Panc1 (cell line): ENCODE data around the gene DLGAP1. TPM values are rescaled to one million over a fixed set of nuclear protein-coding genes. Genes with fewer than 3 reads are reported as not detected.

Experiments
- ATAC-seq: fragments of 200-7000 bp; cut with Tn5 transposase; 2 replicates; pipeline ENCODE4 v1.9.1; 2020; ENCODE audit warnings: mild to moderate bottlenecking, moderate library complexity
- BruUV-seq: library from RNA; stranded (reverse); fragments of 400-500 nt; replicated peaks from 2 replicates; lab custom pipeline; 2021; lab: Mats Ljungman, UMichigan
- CTCF ChIA-PET: fragments of 300-600 bp; sonication (Branson Sonifier 250); formaldehyde crosslinking; loops from one replicate; lab custom pipeline; 2022; ENCODE audit warnings: antibody characterized with exemption; lab: Charles Lee
- POLR2A ChIA-PET: fragments of 300-600 bp; sonication (Branson Sonifier 250); formaldehyde crosslinking; loops from one replicate; lab custom pipeline; 2022; ENCODE audit warnings: antibody characterized with exemption; lab: Charles Lee
- DNase-seq: peaks from one replicate; pipeline ENCODE4 v3.0.0-alpha.2; 2010; ENCODE audit warnings: low read depth, low spot score
- H3K27ac ChIP-seq: 2 replicates; pipeline ENCODE4 v1.5.1; 2011; ENCODE audit warnings: mild to moderate bottlenecking, low read length, inconsistent platforms
- H3K27me3 ChIP-seq: fragments of 200-500 bp; sonication (Bioruptor generic); 2 replicates; pipeline ENCODE4 v1.6.0; 2014; ENCODE audit warnings: low read length, inconsistent platforms; ENCODE audit not compliant: control insufficient read depth, insufficient read depth
- H3K36me3 ChIP-seq: fragments of 200-500 bp; sonication (Bioruptor generic); 2 replicates; pipeline ENCODE4 v1.5.1; 2014; ENCODE audit warnings: inconsistent platforms, mild to moderate bottlenecking, low read length, moderate library complexity; ENCODE audit not compliant: control insufficient read depth, insufficient read depth
- H3K4me1 ChIP-seq: 2 replicates; pipeline ENCODE4 v1.5.1; 2011; ENCODE audit warnings: inconsistent platforms, mild to moderate bottlenecking, low read length, moderate library complexity; ENCODE audit not compliant: control insufficient read depth, insufficient read depth
- H3K4me3 ChIP-seq, 2 experiments: 2 replicates each; pipeline ENCODE4 v1.5.1; 2011 to 2012; ENCODE audit warnings: low read depth in 2 of 2, low read length in 2 of 2, mild to moderate bottlenecking in 2 of 2, inconsistent platforms in 1 of 2, moderate library complexity in 1 of 2
- H3K9me3 ChIP-seq: fragments of 200-500 bp; sonication (Bioruptor generic); 2 replicates; pipeline ENCODE4 v1.5.1; 2014; ENCODE audit warnings: low read depth, mild to moderate bottlenecking, inconsistent platforms, low read length, moderate library complexity; ENCODE audit not compliant: control insufficient read depth, insufficient read depth
- POLR2AphosphoS5 ChIP-seq: IDR thresholded peaks from 2 replicates; pipeline ENCODE4 v1.6.1; 2012; ENCODE audit warnings: mild to moderate bottlenecking, low read depth, low read length, moderate library complexity
- REST ChIP-seq, 2 experiments: IDR thresholded peaks; 2 replicates each; pipeline ENCODE4 v1.6.1; 2011 to 2012; ENCODE audit warnings: low read depth in 2 of 2, control low read depth in 1 of 2, low read length in 1 of 2, mild to moderate bottlenecking in 1 of 2, moderate library complexity in 1 of 2; ENCODE audit not compliant: insufficient read depth in 1 of 2
- SIN3A ChIP-seq: IDR thresholded peaks from 2 replicates; pipeline ENCODE4 v1.6.1; 2012; ENCODE audit warnings: low read depth, mild to moderate bottlenecking, low read length, moderate library complexity, borderline replicate concordance; ENCODE audit not compliant: insufficient read depth
- TCF7L2 ChIP-seq: IDR thresholded peaks from 2 replicates; pipeline ENCODE4 v1.6.1; 2011; ENCODE audit warnings: mild to moderate bottlenecking, low read depth, low read length, inconsistent platforms
- in situ Hi-C: cut with HindIII; loops from 2 replicates; pipeline ENCODE4 v1.10.0; 2016; ENCODE audit warnings: low sequenced_read_pairs, low pct_unique_long_range_greater_than_20kb
- intact Hi-C: fragments of 100-400 bp; cut with micrococcal nuclease; formaldehyde crosslinking; loops from one replicate; pipeline ENCODE4 v1.10.0; 2022; ENCODE audit not compliant: unreplicated experiment
- total RNA-seq: library from RNA; stranded (reverse); gene quantifications from one replicate; pipeline ENCODE4 v1.2.1, GENCODE V29; 2021; ENCODE audit not compliant: unreplicated experiment
- TF ChIP-seq, protein P1 (sequence below): fragments of 450-650 bp; IDR thresholded peaks from 2 replicates; pipeline ENCODE4 v1.5.1; 2017; ENCODE audit warnings: mild to moderate bottlenecking

Gene DLGAP1
- total RNA-seq, 1 experiment from 2014 or later = 1.8 TPM

DNA sequence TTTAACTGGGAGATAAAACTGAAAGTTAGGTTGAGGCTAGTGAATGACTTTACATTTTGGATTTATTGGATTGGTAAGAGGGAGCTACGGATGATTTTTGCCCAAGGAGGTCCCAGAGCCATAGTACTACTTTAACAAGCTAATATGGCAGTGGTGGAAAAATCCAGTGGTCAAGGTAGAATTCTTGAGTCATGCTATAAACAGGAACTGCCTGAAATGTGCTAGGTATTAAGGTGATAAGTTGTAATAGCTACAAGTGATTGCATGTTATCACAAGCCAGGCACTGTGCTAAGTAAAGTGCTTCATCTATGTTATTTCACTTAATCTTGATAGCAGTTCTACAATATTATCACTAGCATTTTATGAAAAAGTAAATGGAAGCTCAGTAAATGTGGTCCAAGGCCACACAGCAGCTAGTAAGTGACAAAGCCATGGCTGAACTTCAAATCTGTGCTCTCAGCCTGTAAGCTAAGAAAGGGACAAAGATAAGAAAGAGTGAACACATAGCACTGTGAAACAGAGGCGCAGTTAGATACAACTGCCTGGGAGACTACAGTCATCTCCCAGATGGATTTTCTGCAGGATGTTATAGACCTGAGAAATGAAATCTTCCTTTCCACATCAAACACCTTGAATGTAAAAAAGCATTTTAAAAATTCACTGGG, 535.6 kb downstream of the DLGAP1 start:
- ChIA-PET CTCF (no interaction called here), POLR2A (no interaction called here)
- no TSS peak for BruUV-seq
- DNase-seq (no peak), ATAC-seq (no peak)
- Histone ChIP-seq H3K27ac (no peak overlapping the region), H3K4me3 (no peak overlapping the region), H3K36me3 (no peaks in the 10 kb centered on the region), H3K27me3 (no peaks in the 10 kb centered on the region; the same call in 1 of the 2 replicates), H3K4me1 (no peaks in the 10 kb centered on the region), H3K9me3 (no peaks in the 10 kb centered on the region)
- in situ Hi-C loops = no loop called here
- intact Hi-C loops = no loop called here
- TF ChIP-seq REST (IDR thresholded peaks at IDR 0.05; ENCODE audit: insufficient read depth in 1 of 2, low read depth in 2 of 2, low read length in 1 of 2) = no peak

DNA sequence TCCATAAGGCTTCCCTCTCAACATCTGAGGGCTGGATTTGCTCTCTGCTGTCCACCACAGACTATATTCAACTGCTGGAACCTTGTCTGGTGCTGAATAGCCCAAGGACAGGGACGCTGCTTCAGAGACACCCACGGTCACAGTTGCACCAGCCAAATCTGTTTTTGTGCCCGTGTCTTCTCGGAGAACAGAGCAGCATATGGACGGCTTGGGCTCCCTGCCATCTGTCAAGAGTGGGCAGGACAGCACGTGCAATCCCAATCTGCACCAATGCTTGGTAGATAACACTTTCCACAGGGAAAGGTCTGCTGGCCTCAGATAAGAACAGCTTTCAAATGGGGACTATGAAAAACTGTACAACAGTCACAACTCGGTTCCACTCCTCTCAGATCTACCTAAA, 539.0 kb downstream of the DLGAP1 start:
- intact Hi-C loops = no loop called here
- Histone ChIP-seq H3K27ac (no peak overlapping the region), H3K27me3 (no peaks in the 10 kb centered on the region; the same call in 1 of the 2 replicates), H3K36me3 (no peaks in the 10 kb centered on the region), H3K4me3 (no peak overlapping the region), H3K9me3 (no peaks in the 10 kb centered on the region), H3K4me1 (no peaks in the 10 kb centered on the region)
- no TSS peak for BruUV-seq
- CTCF ChIA-PET = no interaction called here
- in situ Hi-C loops = no loop called here
- TF ChIP-seq, protein P1, sequence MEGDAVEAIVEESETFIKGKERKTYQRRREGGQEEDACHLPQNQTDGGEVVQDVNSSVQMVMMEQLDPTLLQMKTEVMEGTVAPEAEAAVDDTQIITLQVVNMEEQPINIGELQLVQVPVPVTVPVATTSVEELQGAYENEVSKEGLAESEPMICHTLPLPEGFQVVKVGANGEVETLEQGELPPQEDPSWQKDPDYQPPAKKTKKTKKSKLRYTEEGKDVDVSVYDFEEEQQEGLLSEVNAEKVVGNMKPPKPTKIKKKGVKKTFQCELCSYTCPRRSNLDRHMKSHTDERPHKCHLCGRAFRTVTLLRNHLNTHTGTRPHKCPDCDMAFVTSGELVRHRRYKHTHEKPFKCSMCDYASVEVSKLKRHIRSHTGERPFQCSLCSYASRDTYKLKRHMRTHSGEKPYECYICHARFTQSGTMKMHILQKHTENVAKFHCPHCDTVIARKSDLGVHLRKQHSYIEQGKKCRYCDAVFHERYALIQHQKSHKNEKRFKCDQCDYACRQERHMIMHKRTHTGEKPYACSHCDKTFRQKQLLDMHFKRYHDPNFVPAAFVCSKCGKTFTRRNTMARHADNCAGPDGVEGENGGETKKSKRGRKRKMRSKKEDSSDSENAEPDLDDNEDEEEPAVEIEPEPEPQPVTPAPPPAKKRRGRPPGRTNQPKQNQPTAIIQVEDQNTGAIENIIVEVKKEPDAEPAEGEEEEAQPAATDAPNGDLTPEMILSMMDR = no peak
- TF ChIP-seq SIN3A (no peak), TCF7L2 (no peak), REST (IDR thresholded peaks at IDR 0.05; ENCODE audit: insufficient read depth in 1 of 2, low read depth in 2 of 2, low read length in 1 of 2) (no peak), POLR2AphosphoS5 (no peak)
- no peak for DNase-seq
- no peak for ATAC-seq
- POLR2A ChIA-PET = interaction anchor here (0.5 kb wide), 1 partner anchor 116 kb away, joined by 6 read pairs; no protein-coding TSS in a partner anchor
